Activated CD4-positive, alpha-beta T cell treated with anti-CD3 and anti-CD28 coated beads for 1 hour (primary cell): ENCODE results near the gene BBS7.
A peak's percentile ranks its signal among the peaks of the same experiment; 100 is the strongest.

ENCODE experiments used
- DNase-seq: peaks from one replicate; pipeline ENCODE4 v3.0.0-alpha.2; 2020

Gene BBS7, protein sequence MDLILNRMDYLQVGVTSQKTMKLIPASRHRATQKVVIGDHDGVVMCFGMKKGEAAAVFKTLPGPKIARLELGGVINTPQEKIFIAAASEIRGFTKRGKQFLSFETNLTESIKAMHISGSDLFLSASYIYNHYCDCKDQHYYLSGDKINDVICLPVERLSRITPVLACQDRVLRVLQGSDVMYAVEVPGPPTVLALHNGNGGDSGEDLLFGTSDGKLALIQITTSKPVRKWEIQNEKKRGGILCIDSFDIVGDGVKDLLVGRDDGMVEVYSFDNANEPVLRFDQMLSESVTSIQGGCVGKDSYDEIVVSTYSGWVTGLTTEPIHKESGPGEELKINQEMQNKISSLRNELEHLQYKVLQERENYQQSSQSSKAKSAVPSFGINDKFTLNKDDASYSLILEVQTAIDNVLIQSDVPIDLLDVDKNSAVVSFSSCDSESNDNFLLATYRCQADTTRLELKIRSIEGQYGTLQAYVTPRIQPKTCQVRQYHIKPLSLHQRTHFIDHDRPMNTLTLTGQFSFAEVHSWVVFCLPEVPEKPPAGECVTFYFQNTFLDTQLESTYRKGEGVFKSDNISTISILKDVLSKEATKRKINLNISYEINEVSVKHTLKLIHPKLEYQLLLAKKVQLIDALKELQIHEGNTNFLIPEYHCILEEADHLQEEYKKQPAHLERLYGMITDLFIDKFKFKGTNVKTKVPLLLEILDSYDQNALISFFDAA

DNA sequence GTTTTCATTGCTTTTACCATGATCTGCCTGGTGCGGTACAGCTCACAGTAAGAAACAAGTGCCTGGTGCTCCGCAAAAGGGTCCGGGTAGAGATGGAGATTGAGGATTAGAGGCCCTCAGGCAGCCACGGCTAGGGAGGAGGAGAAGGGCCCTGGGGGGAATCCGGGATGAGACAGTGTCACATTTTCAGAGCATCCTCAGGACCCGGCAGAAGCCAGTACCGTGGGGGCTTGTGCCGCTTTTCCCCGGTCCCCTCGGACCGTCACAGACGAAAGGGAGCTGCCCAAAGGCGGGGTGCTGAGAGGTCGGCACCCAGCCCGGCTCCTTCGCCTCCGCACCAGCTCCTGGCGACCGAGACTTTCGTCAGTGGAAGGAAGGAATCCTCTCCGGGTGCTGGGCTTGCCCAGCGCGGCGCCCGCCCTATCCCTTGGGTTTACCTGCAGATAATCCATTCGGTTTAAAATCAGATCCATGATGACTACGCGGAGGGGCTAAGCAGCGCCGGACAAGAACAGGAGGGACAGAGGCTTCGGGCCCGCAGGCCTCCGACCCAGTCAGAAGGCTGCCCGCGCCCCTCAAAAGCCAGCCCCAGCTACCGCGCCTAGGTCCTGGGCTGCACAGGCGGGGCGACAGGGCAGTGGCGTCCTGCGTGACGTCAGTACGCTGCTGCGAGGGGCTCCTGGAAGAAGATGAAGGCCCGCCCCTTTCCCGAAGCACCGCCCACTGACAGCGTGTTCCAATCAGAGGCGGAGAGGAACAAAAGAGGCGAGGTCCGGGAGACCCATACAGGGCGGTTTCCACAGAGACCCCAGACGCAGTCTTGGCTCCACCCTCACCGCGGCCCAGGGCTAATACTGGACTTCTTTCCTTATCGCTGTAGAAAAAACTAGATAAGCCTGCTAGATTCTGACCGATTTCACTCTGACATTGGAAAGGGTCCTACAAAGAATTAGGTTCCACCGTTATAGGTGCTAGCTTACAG lies at the start of gene BBS7:
Gene BBS7, minus strand, starts transcription at position 634 of the 982 bp plus-strand sequence. Its CDS starts 161 bp downstream, at position 473.
- DNase-seq, result peak; percentile 92

DNA sequence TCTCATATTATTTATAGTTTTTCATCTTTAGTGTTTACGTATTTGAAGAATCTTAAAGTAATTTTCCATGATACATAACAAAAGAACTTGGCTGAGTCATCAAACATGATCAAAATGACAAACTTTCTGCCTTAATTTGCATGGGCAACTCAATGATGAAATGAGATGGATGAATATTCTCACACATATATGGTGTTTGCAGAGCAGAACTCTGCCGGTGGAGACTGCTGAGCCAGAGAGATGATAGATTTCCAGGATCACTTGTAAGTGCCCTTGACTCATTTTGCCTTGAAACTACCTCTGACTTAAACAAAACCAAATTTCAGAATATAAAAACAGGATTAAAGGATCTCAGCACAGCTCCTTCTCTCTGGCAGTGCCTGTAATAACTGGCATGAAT lies 43.4 kb upstream of the BBS7 start:
- DNase-seq, result no peak

DNA sequence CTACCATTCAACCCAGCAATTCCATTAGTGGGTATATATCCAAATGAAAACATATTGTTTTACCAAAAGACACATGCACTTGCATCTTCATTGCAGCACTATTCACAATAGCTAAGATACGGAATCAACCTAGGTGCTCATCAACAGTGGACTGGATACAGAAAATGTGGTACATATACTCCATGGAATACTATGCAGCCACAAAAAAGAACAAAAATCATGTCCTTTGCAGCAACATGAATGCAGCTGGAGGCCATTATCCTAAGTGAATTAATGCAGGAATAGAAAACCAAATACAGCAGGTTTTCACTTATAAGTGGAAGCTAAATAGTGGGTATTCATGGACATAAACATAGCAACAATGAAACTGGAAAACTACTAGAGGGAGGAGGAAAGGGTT lies 38.1 kb upstream of the BBS7 start:
- no peak for DNase-seq

DNA sequence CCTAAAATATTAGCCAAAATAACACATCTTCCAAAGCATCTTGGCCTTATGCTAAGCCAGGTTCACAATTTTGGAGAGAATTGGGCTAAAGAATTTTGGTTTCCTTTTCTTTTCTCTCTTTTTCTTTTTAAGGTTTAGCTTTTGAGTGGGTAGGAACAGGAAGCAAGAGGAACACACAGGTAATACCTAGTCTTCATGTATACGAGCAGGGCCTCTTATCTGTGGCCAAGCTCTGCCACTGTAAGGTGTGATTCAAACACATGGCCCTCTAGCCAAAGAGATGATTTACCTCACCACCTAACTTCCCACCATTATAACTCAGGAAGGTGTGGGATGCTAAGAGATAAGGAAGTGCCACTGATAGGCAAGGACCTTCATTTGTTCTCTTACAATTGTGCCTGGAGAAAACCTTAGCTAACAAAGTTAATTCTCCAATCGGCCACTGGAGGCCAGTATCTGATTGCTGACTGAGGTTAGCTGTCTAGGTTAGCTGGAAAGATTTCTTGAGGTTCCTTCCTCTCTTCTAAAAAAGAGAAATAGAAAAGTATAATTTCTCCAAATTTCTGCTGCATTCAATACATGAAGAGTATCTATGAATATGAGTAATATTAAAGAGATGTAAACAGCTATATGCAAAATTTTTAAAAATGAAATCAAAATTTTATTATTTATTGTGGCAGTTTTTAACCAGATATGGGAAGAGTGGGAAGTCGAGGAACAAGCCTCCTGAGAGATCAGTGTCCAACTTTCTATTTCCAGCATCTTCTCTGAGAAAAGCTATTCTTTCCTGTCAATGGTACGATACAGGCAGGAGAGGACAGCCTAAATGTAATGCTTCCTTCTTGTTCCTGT lies 30.1 kb upstream of the BBS7 start:
- peak; percentile 14 for DNase-seq

DNA sequence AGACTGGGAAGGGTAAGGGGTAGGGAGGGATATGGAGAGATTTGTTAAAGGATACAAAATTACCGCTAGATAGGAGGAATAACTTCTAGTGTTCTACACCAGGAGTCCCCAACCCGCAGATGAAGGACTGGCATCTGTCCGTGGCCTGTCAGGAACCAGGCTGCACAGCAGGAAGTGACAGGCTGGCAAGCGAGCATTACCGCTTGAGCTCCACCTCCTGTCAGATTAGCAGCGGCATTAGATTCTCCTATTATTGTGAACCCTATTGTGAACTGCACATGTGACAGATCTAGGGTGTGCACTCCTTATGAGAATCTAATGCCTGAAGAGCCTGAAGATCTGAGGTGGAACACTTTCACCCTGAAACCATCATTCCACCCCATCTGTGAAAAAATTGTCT lies 27.9 kb upstream of the BBS7 start:
- DNase-seq, result no peak

DNA sequence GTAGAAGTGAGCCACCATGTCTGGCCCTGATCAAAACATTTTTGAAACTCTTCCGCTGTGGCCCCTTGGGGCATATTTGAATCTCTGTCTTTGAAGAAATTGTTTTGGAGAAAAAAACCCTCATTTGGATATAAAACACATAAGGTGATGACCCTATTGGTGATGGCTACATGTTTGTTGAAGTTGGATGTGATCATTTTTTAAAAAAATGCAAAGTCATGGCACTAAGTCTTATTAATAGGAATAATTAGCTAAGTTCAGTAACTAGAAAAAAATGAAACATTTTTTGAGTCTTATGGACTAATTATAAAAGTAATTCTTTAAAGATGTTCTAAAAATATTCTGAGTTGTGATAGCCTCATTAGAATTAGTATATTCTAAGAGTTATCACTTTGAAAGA lies 17.9 kb upstream of the BBS7 start:
- no peak for DNase-seq

DNA sequence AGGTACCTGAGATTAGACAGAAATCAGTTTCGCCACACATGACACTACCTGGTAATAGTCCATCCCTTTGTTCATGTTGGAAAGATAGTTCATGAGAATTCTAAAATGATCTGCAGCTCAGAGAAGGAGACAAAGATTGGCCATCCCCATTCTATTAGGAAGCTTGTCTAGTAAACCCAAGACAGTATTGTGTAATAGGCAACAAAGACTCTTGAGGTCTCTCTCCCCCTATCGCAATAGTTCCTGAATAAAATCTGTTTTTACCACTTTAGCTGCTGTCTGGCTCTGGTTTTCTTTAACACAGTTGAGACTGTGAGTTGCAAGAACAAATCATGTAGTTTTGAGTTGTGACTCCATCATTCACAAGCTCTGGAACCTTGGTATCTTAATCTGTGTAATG lies 14.8 kb upstream of the BBS7 start:
- DNase-seq, result no peak

DNA sequence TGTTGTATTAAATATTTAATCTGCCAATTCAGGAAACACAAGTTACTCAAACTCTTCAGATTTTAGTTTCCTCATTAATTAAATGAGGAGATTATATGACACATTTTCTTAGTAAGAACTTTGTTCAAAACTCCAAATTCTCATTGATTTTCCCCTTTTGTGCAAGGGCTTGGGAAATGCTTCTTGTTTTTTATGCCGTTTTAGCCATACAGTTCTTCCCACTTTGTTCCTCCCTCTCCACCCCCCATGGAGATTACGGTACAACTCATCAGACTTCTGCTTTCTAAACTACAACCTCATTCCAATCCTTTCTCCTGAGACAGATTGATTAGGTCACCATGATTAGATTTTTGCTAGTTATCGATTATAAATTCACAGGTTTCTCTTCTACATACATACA lies 10.9 kb upstream of the BBS7 start:
- no peak for DNase-seq

DNA sequence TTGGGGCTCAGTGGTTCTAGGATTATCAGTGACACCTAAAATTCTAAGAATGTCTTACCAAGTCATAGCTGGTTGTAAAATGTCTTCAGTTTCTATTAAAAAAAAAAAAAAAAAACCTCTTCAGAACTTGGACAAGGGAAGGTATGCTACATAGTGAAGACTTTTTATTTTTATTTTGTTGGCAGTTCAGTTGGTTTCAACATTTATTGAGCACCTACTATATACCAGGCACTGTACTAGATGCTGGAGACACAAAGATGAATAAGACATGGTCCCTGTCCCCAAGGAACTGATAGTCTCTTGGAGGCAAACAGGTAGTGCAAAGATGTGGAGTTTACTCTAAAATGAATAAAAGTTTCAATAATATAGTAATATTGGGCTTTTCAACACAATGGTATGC lies 8.9 kb upstream of the BBS7 start:
- no peak for DNase-seq

DNA sequence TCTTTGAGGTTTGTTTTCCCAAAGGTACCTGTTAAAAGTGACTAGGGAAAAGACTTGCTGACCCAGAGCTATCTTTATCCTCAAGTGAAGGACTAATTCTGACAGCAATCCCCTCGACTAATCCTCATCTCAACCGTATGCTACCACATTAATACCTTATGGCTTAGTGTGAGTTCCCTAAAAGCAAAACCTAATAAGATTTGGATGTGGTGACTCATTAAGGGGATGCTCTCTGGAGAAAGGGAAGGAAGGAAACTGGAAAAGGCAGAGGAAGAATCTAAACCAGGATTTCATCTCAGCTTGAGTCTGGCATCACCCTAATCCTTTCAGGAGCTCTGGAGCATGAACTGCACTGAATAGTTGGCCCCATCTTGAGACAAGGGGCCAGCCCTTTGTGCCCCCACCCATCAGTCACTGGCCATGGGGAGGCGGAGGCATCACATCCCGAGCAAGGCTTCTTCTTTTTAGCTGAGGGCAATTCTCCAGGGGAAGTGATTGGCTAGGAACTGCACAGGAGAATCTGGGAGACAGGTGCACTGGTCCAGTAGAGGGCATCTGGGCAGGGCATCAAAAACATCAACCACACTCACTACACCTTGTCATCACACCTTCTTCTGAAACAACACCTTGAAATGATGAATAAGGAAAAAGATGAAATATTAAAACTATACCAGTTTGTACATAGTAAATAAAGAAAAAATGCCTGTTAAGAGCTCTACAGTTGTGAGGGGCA lies 6.9 kb upstream of the BBS7 start:
- no peak for DNase-seq

DNA sequence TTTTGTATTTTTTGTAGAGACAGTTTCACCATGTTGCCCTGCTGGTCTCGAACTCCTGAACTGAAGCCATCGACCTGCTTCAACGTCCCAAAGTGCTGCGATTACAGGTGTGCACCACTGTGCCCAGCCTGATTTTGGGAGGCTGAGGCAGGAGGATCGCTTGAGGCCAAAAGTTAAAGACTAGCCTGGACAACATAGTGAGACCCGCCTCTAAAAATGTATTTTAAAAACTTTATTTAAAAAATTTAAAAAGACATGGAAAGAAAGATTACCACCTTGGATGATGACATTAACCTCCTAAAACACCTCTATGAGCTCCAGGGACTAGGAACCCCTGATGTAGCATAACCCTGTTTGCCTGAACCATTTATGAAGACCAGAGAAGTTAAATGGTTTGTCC lies 5.8 kb upstream of the BBS7 start:
- no peak for DNase-seq

DNA sequence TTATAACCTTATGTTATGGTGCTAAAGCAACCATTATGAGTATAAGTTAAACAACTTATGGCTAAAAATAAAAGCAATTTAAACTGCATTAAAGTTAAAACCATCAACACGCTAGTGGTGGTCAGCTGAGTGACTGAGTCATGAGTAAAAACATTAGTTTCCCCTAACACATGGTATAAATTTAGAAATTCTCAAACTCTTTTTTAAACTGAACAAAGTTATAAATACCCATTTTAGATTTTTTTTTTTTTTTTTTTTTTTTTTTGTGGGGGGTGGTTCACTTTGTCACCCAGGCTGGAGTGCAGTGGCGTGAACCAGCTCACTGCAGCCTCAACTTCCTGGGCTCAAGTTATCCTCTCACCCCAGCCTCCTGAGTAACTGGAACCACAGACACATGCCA lies 5.4 kb upstream of the BBS7 start:
- no peak for DNase-seq

DNA sequence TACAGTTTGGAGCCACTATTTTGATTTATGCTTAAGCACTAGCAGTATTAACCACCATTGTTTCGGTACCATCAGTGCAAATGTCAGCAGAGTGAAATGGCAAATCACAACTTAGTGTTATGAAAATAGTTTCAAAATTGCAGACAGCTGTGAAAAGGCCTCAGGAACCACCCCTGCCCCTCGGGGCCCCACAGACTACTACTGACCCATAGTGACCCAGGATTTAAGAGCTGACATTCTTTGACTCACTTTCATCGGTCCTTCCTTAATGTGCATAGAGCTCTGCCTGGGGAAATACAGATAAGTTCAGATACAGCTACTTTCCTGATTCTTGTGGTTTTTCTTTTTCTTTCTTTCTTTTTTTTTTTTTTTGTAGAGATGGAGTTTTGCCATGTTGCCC lies 3.3 kb upstream of the BBS7 start:
- DNase-seq, result no peak

DNA sequence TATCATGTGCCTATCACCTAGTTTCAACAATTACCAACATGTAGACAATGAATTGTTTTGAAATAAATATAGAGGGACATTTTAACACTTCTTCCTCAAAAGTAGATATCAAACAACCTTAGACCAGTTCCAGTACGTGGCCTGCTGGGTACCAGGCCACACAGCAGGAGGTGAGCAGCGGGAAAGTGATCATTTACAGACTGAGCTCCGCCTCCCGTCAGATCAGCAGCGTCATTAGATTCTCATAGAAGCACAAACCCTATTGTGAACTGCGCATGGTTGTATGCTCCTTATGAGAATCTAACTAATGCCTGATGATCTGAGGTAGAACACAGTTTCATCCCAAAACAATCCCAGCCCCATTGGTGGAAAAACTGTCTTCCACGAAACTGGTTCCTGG lies 6.5 kb downstream of the BBS7 start:
- no peak for DNase-seq

DNA sequence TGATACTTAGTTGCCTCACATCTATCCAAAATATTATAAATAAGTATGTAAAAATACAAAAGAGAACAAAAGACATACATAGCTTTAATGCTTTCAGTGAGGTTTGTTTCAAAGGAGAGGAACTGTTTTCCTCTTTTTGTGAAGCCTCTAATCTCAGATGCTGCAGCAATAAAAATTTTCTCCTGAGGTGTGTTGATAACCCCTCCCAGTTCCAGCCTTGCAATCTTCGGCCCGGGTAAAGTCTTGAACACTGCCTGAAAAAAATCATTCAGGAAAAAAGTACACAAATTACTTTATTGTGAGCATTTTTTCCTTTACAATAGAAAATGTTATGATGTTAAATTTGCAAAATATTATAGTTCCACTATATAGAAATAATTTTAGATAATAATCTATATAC lies 8.8 kb downstream of the BBS7 start:
- DNase-seq, result no peak

DNA sequence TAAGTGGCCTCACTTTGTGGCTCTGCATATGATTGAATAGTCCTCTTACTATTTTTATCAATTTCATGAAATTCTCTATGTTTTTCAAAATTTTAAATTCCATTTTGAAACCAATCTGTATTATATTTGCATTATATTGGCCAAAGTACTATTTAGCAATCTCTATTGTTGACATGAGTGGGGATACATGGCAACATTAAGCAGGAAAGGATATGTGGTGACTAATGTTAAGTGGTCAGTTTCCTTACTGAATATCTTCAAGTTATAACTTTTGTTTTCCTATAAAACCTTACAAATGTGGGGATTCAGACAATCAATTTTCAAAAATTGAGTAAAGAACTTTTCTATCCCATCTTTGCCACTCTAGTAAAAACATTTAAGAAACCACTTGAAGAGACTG lies 10.2 kb downstream of the BBS7 start:
- no peak for DNase-seq

DNA sequence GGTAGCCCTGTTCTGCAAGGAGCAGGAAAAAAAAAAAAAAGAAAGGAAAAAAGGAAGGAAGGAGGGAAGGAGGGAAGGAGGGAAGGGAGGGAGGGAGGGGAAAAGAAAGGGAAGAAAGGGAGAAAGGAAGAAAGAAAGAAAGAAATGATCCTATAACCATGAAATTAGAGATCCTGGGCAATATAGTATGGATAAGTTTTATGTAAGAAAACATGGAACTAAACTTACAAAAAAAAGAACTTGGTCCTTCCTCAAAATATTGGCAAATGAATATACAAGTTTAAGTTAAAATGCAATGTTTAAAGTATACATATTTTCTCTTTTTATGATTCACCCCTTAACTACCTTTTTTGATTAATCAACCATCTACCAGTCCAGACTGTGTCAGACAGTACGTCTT lies 18.9 kb downstream of the BBS7 start:
- DNase-seq, result no peak

DNA sequence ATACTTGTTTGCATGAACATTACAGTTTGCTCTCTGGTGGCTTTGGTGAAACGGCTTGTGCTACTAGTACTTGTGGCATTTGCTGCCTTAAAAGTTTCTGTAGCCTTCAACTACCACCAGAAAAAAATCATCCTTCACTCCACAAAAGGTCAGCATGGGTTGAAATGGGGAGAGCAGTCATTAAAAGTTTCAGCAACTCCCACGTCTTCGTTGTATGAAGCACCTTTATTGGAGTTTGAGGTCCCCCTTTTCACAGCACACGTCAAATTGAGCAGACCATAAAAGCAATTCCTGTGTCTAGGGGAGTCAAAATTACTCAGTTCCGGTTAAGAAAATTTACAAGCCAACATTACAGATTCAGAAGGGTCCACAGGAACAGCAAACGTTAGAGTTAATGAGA lies 23.6 kb downstream of the BBS7 start:
- no peak for DNase-seq

DNA sequence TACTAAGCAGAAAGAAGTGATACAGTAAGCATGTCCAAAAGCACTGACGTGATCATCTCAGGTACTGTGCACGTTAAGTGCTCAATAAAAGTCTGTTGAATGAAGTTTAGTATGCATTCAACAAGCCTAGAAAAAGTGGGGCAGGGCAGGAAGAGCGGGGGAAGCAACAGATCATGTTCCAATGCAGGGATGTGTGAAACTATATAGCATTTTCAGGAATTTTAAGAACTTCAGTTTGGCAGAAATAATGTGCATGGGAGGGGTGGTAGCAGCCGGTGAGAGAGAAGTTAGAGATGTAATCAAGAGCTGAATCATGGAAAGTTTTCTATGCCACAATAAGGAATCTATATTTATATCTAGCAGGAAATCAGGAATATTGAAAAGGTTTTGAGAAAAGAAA lies 27.4 kb downstream of the BBS7 start:
- no peak for DNase-seq

DNA sequence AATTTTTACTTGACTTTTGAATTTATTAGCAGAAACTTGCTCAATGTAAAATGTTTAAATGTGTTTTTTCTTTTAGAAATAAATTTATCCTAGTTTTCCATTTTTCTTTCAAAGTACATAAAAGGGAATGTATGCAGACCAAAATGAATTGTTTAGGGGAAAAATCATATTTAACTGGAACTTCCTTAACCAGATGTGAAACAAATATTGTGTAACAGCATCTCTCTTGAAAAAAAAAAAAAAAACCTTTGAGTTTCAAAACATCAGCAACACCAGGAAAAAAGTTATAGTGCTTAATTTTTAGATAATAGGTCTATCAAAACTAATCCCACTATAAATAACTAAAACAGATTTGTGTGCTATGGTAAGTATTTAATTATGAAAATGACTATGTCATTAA lies 32.1 kb downstream of the BBS7 start:
- no peak for DNase-seq

DNA sequence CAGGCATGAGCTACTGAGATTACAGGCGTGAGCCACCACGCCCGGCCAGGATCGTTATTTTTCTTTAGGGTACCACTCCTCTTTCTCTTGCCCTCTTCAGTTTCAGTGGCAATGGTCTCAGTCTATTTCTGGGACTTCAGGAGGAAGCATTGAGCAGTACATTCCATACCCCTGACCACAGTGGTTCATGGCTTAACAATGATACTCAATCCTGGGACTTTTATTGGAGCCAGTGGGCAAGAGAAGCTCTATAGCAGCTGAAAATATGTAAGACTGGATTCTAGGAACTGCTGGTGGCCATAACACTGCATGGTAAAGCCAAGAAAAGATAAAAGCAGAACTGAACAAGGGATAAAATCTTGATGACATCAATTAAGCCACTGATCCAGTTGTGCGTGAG lies 40.8 kb downstream of the BBS7 start:
- no peak for DNase-seq

DNA sequence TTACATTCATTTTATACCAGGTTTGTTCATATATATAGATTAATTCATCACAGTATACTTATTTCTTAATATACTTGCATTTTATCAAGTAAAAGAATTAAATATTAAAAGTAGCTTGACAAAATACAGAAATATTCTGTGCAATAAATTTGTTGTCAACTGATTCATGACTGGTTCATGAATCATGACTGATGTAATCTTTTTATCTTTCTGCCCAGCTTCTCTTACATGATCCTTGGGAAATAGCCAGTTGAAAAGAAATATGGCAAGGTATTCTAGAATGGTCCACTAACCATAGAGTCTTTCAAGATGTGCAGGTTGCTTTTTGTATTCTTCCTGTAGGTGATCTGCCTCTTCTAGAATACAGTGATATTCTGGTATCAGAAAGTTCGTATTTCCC lies 42.4 kb downstream of the BBS7 start:
- DNase-seq, result no peak
